Uterus (tissue), 4 donors: ENCODE data around the gene PREX1. TPM values are rescaled to one million over a fixed set of nuclear protein-coding genes. Genes with fewer than 3 reads are reported as not detected.

ENCODE experiments used
- DNase-seq, 2 donors: peaks; one replicate each; pipeline ENCODE4 v3.0.0-alpha.2; 2019 to 2020
- H3K27ac ChIP-seq, 2 donors: fragments of 200-600 bp; sonication (generic); 1 replicate in 1 of 2; 2 replicates in 1 of 2; pipeline ENCODE4 v1.5.1; 2016 to 2018
- H3K27me3 ChIP-seq, 2 donors: fragments of 200-600 bp; sonication (generic); one replicate each; pipeline ENCODE4 v1.5.1; 2018 to 2019; ENCODE audit warnings: control low read depth in 1 of 2
- H3K36me3 ChIP-seq, 2 donors: fragments of 200-600 bp; sonication (generic); one replicate each; pipeline ENCODE4 v1.5.1; 2019; ENCODE audit warnings: control low read depth in 1 of 2
- H3K4me1 ChIP-seq, 2 donors: fragments of 200-600 bp; sonication (generic); one replicate each; pipeline ENCODE4 v1.5.1; 2018 to 2019; ENCODE audit warnings: control low read depth in 1 of 2
- H3K4me3 ChIP-seq, 2 donors: fragments of 200-600 bp; sonication (generic); 1 replicate in 1 of 2; 2 replicates in 1 of 2; pipeline ENCODE4 v1.5.1; 2018 to 2019; ENCODE audit warnings: mild to moderate bottlenecking in 1 of 2
- H3K9me3 ChIP-seq, 2 donors: fragments of 200-600 bp; sonication (generic); one replicate each; pipeline ENCODE4 v1.5.1; 2019; ENCODE audit warnings: control low read depth in 1 of 2
- POLR2A ChIP-seq, 2 donors: fragments of 450-650 bp; IDR thresholded peaks; one replicate each; pipeline ENCODE4 v1.6.1; 2016; ENCODE audit warnings: antibody characterized with exemption in 2 of 2, mild to moderate bottlenecking in 1 of 2, moderate library complexity in 1 of 2
- intact Hi-C: fragments of 100-400 bp; cut with DNase I; formaldehyde crosslinking; loops from one replicate; pipeline ENCODE4 v1.15.1; 2023; ENCODE audit warnings: low total_unique reads
- total RNA-seq, 4 donors: library from RNA; depleted of rRNA in 3 of 4; stranded (reverse); fragments of >200 nt in 3 of 4; gene quantifications; one replicate each; pipeline versions ENCODE4 v1.1.0 to v1.2.4, GENCODE V29; 2014 to 2023
- TF ChIP-seq, protein P1 (sequence below), 4 experiments: fragments of 200-600 bp in 2 of 4; fragments of 450-650 bp in 2 of 4; sonication (generic) in 2 of 4; IDR thresholded peaks; one replicate each; pipeline ENCODE4 v1.5.1; 2016 to 2019; ENCODE audit warnings: antibody characterized with exemption in 4 of 4, mild to moderate bottlenecking in 2 of 4, moderate library complexity in 1 of 4
- donor health status: DM: yes; HTN: yes; CAD: no.

Gene PREX1
- total RNA-seq, 4 donors from 2014 or later = 3.6 to 19.7 (median 11.3) TPM

DNA sequence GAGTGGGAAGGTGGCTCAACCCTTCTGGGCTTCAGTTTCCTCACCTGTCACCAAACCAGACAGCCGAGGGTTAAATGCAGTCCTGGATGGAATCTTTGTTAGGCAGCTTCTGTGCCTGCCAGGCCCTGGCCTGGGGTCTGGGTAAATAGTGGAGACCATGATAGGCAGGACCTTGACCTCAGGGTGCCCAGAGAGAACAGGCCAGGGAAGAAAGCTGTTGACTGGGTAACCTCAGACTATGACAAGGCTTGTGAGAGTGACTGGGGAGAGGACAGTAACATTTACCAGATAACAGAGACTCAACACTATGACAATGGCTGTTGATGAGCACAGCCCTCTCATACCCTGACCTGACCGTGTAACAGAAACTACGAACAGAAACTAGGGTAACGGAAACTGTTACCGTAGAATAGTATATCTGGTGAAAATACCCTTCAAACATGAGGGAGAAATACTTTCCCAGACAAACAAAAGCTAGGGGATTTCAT is 218.3 kb downstream of the PREX1 start:
- H3K4me3 ChIP-seq = no peak overlapping the region
- H3K9me3 ChIP-seq = no peaks in the 10 kb centered on the region
- no peaks in the 10 kb centered on the region for H3K4me1 ChIP-seq
- TF ChIP-seq POLR2A (IDR thresholded peaks at IDR 0.05) = no peak
- TF ChIP-seq, protein P1, sequence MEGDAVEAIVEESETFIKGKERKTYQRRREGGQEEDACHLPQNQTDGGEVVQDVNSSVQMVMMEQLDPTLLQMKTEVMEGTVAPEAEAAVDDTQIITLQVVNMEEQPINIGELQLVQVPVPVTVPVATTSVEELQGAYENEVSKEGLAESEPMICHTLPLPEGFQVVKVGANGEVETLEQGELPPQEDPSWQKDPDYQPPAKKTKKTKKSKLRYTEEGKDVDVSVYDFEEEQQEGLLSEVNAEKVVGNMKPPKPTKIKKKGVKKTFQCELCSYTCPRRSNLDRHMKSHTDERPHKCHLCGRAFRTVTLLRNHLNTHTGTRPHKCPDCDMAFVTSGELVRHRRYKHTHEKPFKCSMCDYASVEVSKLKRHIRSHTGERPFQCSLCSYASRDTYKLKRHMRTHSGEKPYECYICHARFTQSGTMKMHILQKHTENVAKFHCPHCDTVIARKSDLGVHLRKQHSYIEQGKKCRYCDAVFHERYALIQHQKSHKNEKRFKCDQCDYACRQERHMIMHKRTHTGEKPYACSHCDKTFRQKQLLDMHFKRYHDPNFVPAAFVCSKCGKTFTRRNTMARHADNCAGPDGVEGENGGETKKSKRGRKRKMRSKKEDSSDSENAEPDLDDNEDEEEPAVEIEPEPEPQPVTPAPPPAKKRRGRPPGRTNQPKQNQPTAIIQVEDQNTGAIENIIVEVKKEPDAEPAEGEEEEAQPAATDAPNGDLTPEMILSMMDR (IDR thresholded peaks at IDR 0.05) = no peak
- no peaks in the 10 kb centered on the region for H3K36me3 ChIP-seq
- intact Hi-C loops = no loop called here
- no peak overlapping the region for H3K27ac ChIP-seq
- no peak for DNase-seq
- no peaks in the 10 kb centered on the region for H3K27me3 ChIP-seq

DNA sequence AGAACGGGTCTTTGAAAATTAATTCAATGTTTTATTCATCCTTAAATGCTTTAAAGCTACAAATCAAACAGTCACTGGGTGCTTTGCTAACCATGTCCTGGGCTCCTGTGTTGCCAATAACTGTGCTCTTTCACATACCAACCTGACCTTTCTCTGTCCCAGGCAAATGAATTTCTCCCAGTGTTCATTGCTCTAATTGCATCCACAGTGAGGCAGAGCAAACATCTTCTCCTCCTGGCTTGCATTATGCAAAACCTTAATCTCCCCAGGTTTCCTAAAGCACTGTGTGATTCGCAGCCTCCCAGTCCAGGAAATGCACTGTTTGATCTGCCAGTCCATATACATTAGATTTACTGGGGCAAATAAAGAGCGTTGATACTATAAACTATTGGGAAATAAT is 219.0 kb downstream of the PREX1 start:
- intact Hi-C loops = no loop called here

DNA sequence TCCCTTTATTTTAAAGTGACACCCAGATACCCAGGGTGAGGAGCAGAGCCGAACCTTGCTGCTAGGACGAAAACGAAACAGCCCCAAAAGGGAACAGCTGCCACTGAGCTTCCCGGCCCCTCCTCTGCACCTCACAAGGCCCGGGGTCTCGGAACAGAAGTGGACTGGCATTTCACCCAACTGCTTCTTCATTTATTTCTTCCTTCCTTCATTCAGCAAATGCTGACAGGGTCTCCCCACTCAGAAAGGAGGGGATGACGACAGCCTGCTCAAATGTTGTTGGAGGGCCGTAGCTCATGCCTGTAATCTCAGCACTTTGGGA is 220.3 kb downstream of the PREX1 start:
- Histone ChIP-seq H3K27ac (no peak overlapping the region), H3K36me3 (no peaks in the 10 kb centered on the region), H3K4me1 (no peaks in the 10 kb centered on the region), H3K4me3 (no peak overlapping the region), H3K9me3 (no peaks in the 10 kb centered on the region), H3K27me3 (no peaks in the 10 kb centered on the region)
- TF ChIP-seq, protein P1 (IDR thresholded peaks at IDR 0.05) = no peak
- TF ChIP-seq POLR2A (IDR thresholded peaks at IDR 0.05) = no peak
- intact Hi-C loops = no loop called here
- no peak for DNase-seq

More for the DNA sequence above, 219.0 kb downstream of the PREX1 start:
- Histone ChIP-seq H3K27me3 (no peaks in the 10 kb centered on the region), H3K4me1 (no peaks in the 10 kb centered on the region), H3K27ac (no peak overlapping the region), H3K36me3 (no peaks in the 10 kb centered on the region), H3K9me3 (no peaks in the 10 kb centered on the region), H3K4me3 (no peak overlapping the region)
- TF ChIP-seq, protein P1 (IDR thresholded peaks at IDR 0.05) = no peak
- TF ChIP-seq POLR2A (IDR thresholded peaks at IDR 0.05) = no peak
- no peak for DNase-seq

DNA sequence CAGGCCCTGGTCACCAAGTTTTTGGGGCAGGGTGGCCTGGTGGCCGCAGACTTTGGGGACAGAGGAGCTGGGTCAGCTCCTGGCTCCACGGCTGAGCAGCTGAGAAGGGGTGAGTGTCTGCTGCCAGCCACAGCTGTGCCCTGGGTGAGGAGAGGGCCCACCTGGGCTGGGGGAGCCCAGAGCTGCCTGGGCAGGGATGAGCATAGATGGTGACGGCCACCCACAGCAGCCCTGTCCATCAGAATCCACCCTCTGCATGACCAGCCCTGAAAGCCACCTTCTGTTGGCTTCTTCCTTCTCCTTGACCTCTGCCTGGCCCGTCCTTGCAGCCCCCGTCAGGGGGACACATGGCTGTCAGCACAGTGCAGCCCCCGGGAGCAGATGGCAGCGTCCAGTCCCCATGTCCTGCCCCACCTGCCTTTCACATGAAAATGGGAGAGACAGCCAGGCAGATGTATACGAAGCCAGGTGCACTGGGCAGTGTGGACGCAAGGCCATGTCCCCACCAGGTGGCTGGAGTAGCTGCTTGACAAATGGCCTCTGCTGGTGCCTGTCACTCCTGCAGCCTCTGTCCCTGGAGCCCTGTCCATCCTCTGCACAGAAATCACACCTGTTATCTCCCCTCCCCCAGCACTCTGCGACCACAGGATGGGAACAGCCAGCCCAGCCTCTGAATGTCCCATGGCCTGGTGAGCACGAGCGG is 220.8 kb downstream of the PREX1 start:
- Histone ChIP-seq H3K9me3 (no peaks in the 10 kb centered on the region), H3K4me1 (no peaks in the 10 kb centered on the region), H3K36me3 (no peaks in the 10 kb centered on the region), H3K27me3 (no peaks in the 10 kb centered on the region), H3K27ac (no peak overlapping the region), H3K4me3 (no peak overlapping the region)
- TF ChIP-seq, protein P1 (IDR thresholded peaks at IDR 0.05) = no peak
- no peak for TF ChIP-seq POLR2A (IDR thresholded peaks at IDR 0.05)
- intact Hi-C loops = no loop called here
- DNase-seq = no peak

DNA sequence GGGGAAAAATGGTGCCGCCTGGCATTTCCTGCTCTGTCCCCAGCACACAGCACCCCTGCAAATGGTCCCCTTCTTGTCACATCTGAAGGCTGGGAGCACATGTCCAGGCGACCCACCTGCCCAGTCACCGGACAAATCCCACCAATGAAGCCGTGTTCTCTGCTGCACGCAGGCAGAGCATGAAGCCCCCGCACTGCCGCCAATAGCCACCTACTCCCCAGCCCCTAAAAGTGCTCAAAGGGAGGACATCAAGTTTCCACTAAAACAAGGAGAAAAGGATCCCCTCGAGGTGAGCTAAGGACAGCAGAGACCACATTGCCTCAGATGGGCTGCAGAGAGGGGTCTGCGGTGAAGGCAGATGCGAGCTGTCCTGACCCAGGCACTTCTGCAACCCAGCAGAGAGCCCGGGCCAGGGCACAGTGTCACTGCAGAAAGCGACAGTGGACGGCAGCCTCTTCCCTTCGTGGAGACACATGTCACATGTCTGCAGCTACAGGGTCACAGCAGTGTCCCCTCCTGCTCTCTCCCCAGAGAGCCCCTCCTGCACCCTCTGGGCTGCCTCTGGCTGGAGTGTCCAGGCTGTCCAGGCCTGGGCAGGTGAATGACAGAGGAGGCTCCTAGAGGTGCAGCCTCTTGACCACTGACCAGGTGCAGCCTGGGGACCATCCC is 221.5 kb downstream of the PREX1 start:
- TF ChIP-seq POLR2A (IDR thresholded peaks at IDR 0.05) = no peak
- TF ChIP-seq, protein P1 (IDR thresholded peaks at IDR 0.05) = no peak
- H3K4me3 ChIP-seq = no peak overlapping the region
- H3K4me1 ChIP-seq = no peaks in the 10 kb centered on the region
- no peaks in the 10 kb centered on the region for H3K27me3 ChIP-seq
- intact Hi-C loops = no loop called here
- no peaks in the 10 kb centered on the region for H3K36me3 ChIP-seq
- H3K9me3 ChIP-seq = no peaks in the 10 kb centered on the region
- no peak for DNase-seq
- no peak overlapping the region for H3K27ac ChIP-seq
